Mesothelial cell of epicardium (in vitro differentiated cells): Measurements from ENCODE around the gene PYGL. TPM values are rescaled to one million over a fixed set of nuclear protein-coding genes. Genes with fewer than 3 reads are reported as not detected.

Source experiments
- DNase-seq, 2 experiments: peaks; one replicate each; pipeline ENCODE4 v3.0.0; 2021; ENCODE audit warnings: low spot score in 2 of 2; ENCODE audit not compliant: unreplicated experiment in 2 of 2
- H3K27ac Mint-ChIP-seq: 2 replicates; pipeline ENCODE4 v1.8.0; 2021; ENCODE audit warnings: mixed read lengths
- H3K27me3 Mint-ChIP-seq: 2 replicates; pipeline ENCODE4 v1.8.0; 2021; ENCODE audit warnings: low read depth, mixed read lengths
- H3K36me3 Mint-ChIP-seq: 2 replicates; pipeline ENCODE4 v1.8.0; 2021; ENCODE audit warnings: mixed read lengths
- H3K4me1 Mint-ChIP-seq: 2 replicates; pipeline ENCODE4 v1.8.0; 2021; ENCODE audit warnings: mixed read lengths
- H3K4me3 Mint-ChIP-seq: 2 replicates; pipeline ENCODE4 v1.8.0; 2021; ENCODE audit warnings: mild to moderate bottlenecking, moderate library complexity, mixed read lengths
- H3K9me3 Mint-ChIP-seq: 2 replicates; pipeline ENCODE4 v1.8.0; 2021; ENCODE audit warnings: mixed read lengths
- total RNA-seq: library from RNA; stranded (reverse); gene quantifications from 3 replicates; pipeline ENCODE4 v1.2.1, GENCODE V29; 2021
- TF ChIP-seq, protein P1 (sequence below): fragments of 200-600 bp; sonication (generic); IDR thresholded peaks from one replicate; pipeline ENCODE4 v1.5.0; 2021; ENCODE audit warnings: antibody characterized with exemption; ENCODE audit not compliant: unreplicated experiment

Gene PYGL
- total RNA-seq, 1 donor from 2014 or later = 21.6 TPM

- TF ChIP-seq, protein P1, sequence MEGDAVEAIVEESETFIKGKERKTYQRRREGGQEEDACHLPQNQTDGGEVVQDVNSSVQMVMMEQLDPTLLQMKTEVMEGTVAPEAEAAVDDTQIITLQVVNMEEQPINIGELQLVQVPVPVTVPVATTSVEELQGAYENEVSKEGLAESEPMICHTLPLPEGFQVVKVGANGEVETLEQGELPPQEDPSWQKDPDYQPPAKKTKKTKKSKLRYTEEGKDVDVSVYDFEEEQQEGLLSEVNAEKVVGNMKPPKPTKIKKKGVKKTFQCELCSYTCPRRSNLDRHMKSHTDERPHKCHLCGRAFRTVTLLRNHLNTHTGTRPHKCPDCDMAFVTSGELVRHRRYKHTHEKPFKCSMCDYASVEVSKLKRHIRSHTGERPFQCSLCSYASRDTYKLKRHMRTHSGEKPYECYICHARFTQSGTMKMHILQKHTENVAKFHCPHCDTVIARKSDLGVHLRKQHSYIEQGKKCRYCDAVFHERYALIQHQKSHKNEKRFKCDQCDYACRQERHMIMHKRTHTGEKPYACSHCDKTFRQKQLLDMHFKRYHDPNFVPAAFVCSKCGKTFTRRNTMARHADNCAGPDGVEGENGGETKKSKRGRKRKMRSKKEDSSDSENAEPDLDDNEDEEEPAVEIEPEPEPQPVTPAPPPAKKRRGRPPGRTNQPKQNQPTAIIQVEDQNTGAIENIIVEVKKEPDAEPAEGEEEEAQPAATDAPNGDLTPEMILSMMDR = no peak
- peaks cover 25% of the 10 kb centered on the region for H3K4me1 Mint-ChIP-seq
- DNase-seq = no peak
- H3K27me3 Mint-ChIP-seq = peaks cover 4% of the 10 kb centered on the region
- H3K36me3 Mint-ChIP-seq = no peaks in the 10 kb centered on the region
- no peak overlapping the region for H3K4me3 Mint-ChIP-seq
- H3K9me3 Mint-ChIP-seq = peaks cover 4% of the 10 kb centered on the region
- no peak overlapping the region for H3K27ac Mint-ChIP-seq
These were observed 80.0 kb downstream of the PYGL start for GRCh38 chr14:50864237-50864636.

- no peak overlapping the region for H3K4me3 Mint-ChIP-seq
- TF ChIP-seq, protein P1 = no peak
- no peaks in the 10 kb centered on the region for H3K9me3 Mint-ChIP-seq
- no peaks in the 10 kb centered on the region for H3K27me3 Mint-ChIP-seq
- peaks cover 28% of the 10 kb centered on the region for H3K4me1 Mint-ChIP-seq
- no peaks in the 10 kb centered on the region for H3K36me3 Mint-ChIP-seq
- H3K27ac Mint-ChIP-seq = peak overlapping the region; percentile 8
- DNase-seq = no peak
These were observed 82.2 kb downstream of the PYGL start for GRCh38 chr14:50862036-50862570.

- no peaks in the 10 kb centered on the region for H3K27me3 Mint-ChIP-seq
- H3K27ac Mint-ChIP-seq = peak overlapping the region; percentile 77
- H3K36me3 Mint-ChIP-seq = no peaks in the 10 kb centered on the region
- peak overlapping the region; percentile 49 for H3K4me3 Mint-ChIP-seq
- TF ChIP-seq, protein P1 = peak; percentile 79
- peak; percentile 40 to 88 for DNase-seq
- peaks cover 24% of the 10 kb centered on the region for H3K4me1 Mint-ChIP-seq
- no peaks in the 10 kb centered on the region for H3K9me3 Mint-ChIP-seq
These were observed 83.7 kb downstream of the PYGL start for GRCh38 chr14:50860478-50861086.

- DNase-seq = no peak
- Mint-ChIP-seq H3K27ac (peak overlapping the region; percentile 21), H3K9me3 (no peaks in the 10 kb centered on the region), H3K4me1 (peaks cover 22% of the 10 kb centered on the region), H3K27me3 (no peaks in the 10 kb centered on the region), H3K4me3 (no peak overlapping the region), H3K36me3 (no peaks in the 10 kb centered on the region)
- TF ChIP-seq, protein P1 = no peak
These were observed 85.0 kb downstream of the PYGL start for GRCh38 chr14:50859296-50859624.

GRCh38 chr14:50856660-50857059 lies 87.6 kb downstream of the PYGL start:
- no peak for DNase-seq
- Mint-ChIP-seq H3K4me1 (peaks cover 15% of the 10 kb centered on the region), H3K27ac (no peak overlapping the region), H3K36me3 (no peaks in the 10 kb centered on the region), H3K27me3 (no peaks in the 10 kb centered on the region), H3K4me3 (no peak overlapping the region), H3K9me3 (no peaks in the 10 kb centered on the region)
- TF ChIP-seq, protein P1 = no peak
